C4-2B (cell line): Measurements from ENCODE around the gene GARS1.
"Not testable (repeated sequence)": the region's sequence is repeated elsewhere in the genome, so short reads cannot be mapped to it uniquely, and the experiment has no call there.

ENCODE experiments used
- H3K27ac ChIP-seq: fragments of 450-650 bp; 2 replicates; pipeline ENCODE4 v1.5.1; 2017
- ZFX ChIP-seq: fragments of 450-650 bp; IDR thresholded peaks from 2 replicates; pipeline ENCODE4 v1.6.1; 2017
- TF ChIP-seq, protein P1 (sequence below): fragments of 450-650 bp; conservative IDR thresholded peaks from 2 replicates; pipeline ENCODE4 v1.5.1; 2017; ENCODE audit warnings: mild to moderate bottlenecking

The GARS1 gene

DNA sequence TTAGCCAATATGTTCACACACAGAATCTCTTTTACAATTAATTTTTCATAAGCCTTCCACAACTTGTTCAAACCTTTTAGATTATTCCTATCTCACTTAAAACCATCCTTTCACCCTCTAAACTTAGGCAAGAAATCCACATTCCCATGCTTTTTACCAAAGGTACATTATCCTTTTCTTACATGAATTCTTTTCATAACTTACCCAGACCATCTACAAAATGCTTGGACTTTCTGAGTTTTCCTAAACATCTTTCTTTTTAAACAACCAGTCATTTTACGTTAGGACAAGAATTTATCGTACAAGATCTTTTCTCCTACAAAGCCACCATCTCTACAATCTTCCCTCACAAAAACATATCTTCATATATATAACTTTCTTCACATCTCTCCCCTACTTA is 18.8 kb upstream of the GARS1 start:
- no peak overlapping the region for H3K27ac ChIP-seq
- no peak for TF ChIP-seq ZFX
- TF ChIP-seq, protein P1, sequence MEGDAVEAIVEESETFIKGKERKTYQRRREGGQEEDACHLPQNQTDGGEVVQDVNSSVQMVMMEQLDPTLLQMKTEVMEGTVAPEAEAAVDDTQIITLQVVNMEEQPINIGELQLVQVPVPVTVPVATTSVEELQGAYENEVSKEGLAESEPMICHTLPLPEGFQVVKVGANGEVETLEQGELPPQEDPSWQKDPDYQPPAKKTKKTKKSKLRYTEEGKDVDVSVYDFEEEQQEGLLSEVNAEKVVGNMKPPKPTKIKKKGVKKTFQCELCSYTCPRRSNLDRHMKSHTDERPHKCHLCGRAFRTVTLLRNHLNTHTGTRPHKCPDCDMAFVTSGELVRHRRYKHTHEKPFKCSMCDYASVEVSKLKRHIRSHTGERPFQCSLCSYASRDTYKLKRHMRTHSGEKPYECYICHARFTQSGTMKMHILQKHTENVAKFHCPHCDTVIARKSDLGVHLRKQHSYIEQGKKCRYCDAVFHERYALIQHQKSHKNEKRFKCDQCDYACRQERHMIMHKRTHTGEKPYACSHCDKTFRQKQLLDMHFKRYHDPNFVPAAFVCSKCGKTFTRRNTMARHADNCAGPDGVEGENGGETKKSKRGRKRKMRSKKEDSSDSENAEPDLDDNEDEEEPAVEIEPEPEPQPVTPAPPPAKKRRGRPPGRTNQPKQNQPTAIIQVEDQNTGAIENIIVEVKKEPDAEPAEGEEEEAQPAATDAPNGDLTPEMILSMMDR, result no peak

DNA sequence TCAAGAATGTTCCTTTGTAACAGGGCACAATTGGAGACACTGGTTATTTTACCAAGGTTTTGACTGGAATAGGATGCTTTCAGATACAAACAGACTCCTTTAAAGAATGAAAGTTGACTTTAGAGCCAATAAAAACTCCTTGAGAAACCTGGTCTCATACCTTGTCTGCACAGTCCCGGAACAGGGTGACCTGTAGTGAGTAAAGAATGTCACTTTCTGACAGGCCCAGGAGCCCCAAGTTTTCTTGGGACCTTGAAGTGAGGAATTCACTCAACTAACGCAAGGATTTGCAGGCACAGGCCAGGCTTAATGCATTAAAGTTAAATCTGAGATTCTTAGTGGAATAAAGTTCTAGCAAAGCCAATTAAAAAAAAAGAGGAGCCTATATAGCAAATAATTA is 11.5 kb upstream of the GARS1 start:
- TF ChIP-seq ZFX, result no peak
- TF ChIP-seq, protein P1, result no peak
- no peak overlapping the region for H3K27ac ChIP-seq

DNA sequence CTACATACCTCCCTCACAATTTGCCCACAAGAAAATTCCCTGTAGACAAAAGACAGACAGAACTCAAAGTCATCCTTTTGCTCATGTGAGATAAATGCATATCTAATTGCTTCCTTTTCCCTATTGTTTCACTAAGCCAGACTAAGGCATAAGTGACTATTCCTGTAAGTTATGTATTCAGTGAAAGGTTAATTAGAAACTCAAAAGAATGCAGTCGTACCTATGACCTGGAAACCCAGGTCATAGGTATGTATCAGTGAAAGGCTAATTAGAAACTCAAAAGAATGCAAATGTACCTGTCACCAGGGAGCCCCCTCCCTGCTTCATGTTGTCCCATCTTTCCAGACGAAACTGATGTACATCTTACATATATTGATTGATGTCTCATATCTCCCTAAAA is 10.3 kb upstream of the GARS1 start:
- TF ChIP-seq ZFX, result no peak
- TF ChIP-seq, protein P1, result no peak
- no peak overlapping the region for H3K27ac ChIP-seq

DNA sequence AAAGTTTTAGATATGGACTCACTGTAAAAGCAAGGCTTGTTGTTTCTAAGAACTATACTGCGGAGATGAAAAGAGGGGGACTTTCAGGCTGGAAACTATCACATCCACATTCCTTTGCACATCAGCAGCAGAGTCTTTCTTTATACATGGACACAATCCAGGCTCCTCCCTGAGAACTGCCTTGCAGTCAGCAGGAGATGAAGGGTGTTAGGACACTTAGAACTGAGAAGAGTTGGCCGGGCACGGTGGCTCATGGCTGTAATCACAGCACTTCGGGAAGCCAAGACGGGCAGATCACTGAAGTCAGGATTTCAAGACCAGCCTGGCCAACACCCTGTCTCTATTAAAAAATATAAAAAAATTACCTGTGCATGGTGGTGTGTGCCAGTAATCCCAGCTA is 9.7 kb upstream of the GARS1 start:
- TF ChIP-seq, protein P1, result no peak
- TF ChIP-seq ZFX, result no peak
- H3K27ac ChIP-seq, result no peak overlapping the region

DNA sequence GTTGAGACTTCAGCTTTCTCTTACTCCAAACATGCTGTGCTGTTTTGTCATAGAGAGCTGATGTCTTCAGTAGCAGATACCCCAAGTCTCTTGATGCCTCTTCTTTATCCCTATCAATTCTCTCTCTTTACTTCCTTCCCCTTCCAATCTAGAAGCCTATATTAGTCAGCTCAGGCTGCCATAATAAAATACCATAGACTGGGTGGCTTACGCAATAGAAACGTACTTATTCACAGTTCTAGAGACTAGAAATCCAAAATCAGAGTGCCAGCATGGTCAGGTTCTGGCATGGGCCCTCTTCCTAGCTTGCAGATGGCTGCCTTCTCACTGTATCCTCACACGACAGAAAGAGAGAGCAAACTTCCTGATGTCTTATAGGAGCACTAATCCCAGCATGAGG is 9.0 kb upstream of the GARS1 start:
- TF ChIP-seq ZFX, result no peak
- TF ChIP-seq, protein P1, result no peak
- H3K27ac ChIP-seq, result no peak overlapping the region

DNA sequence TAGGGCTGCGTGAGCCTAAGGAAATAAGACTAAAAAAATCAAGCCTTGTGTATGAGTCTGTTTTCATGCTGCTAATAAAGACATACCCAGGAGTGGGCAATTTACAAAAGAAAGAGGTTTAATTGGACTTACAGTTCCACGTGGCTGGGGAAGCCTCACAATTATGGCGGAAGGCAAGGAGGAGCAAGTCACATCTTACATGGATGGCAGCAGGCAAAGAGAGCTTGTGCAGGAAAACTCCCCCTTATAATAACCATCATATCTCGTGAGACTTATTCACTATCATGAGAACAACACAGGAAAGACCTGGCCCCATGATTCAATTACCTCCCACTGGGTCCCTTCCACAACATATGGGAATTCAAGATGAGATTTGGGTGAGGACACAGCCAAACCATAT is 7.1 kb upstream of the GARS1 start:
- H3K27ac ChIP-seq, result not testable (repeated sequence)

DNA sequence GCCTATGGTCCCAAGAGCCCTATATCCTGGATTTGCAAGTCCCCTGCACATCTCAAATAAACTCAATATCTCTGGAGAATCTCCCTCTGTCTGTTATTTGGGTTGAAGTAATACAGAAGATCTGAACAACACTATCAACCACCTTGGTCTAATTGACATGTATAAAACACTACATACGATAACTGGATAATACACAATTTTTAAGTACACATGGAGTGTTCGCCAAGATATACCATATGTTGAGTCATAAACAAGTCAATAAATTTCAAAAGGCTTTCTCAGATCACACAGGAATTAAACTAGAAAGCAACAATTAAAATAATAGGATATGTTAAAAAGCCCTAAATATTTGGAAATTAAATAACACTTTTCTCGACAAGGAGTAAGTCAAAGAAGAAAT is 5.6 kb upstream of the GARS1 start:
- TF ChIP-seq, protein P1, result no peak
- no peak for TF ChIP-seq ZFX
- no peak overlapping the region for H3K27ac ChIP-seq

DNA sequence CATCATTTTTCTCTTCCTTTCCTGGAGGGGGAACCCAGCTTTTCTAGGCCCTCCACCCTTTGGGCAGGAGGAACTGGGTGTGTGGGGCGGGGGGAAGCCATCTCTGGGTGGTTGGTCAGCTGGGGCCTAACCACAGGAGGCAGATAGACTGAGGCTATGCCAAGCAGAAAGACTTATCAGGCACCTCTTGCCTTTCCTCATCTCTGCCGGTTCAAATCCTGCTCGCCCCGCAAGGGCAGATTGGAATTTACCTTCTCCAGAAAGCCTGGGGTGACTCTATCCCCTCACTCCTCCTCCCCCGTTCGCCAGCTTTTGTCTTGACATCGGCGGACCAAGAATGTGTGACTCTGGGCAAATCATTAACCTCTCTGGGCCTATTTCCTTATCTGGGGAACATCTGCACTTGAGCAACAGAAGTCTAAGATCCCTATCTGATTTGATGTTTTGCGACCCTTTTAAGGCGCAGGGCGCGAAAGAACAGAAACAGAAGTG is 584 bp upstream of the GARS1 start:
- TF ChIP-seq, protein P1, result no peak
- peak; percentile 44; the same call in 1 of the 2 replicates for TF ChIP-seq ZFX
- peak overlapping the region; percentile 96 for H3K27ac ChIP-seq
